Mucosa of stomach (tissue), 1 donor: ENCODE results near the gene GPATCH3.

Source experiments
- H3K27me3 ChIP-seq: one replicate; pipeline ENCODE4 v1.7.0; 2013; ENCODE audit warnings: mild to moderate bottlenecking, low read length; ENCODE audit not compliant: control insufficient read depth, insufficient read depth
- H3K36me3 ChIP-seq: one replicate; pipeline ENCODE4 v1.7.0; 2013; ENCODE audit warnings: low read length; ENCODE audit not compliant: control insufficient read depth, insufficient read depth
- H3K4me1 ChIP-seq: one replicate; pipeline ENCODE4 v1.7.0; 2013; ENCODE audit warnings: mild to moderate bottlenecking, low read length; ENCODE audit not compliant: control insufficient read depth, insufficient read depth
- H3K4me3 ChIP-seq: one replicate; pipeline ENCODE4 v1.7.0; 2013; ENCODE audit warnings: low read length
- H3K9ac ChIP-seq: one replicate; pipeline ENCODE4 v1.7.0; 2013; ENCODE audit warnings: mild to moderate bottlenecking, low read length, moderate library complexity
- H3K9me3 ChIP-seq: one replicate; pipeline ENCODE4 v1.7.0; 2013; ENCODE audit warnings: mild to moderate bottlenecking, low read length, moderate library complexity; ENCODE audit not compliant: control insufficient read depth
- donor health status: Pancreatic carcinoma.

The GPATCH3 gene

GRCh38 chr1:26861286-26861701, 39.0 kb downstream of the GPATCH3 start:
- peaks cover 17% of the 10 kb centered on the region for H3K4me1 ChIP-seq
- no peak overlapping the region for H3K4me3 ChIP-seq
- no peaks in the 10 kb centered on the region for H3K9me3 ChIP-seq
- no peaks in the 10 kb centered on the region for H3K36me3 ChIP-seq
- H3K27me3 ChIP-seq, result no peaks in the 10 kb centered on the region
- no peak overlapping the region for H3K9ac ChIP-seq

GRCh38 chr1:26858891-26859640, 41.2 kb downstream of the GPATCH3 start:
- no peak overlapping the region for H3K9ac ChIP-seq
- no peaks in the 10 kb centered on the region for H3K36me3 ChIP-seq
- peaks cover 32% of the 10 kb centered on the region for H3K4me1 ChIP-seq
- no peak overlapping the region for H3K4me3 ChIP-seq
- H3K27me3 ChIP-seq, result no peaks in the 10 kb centered on the region
- H3K9me3 ChIP-seq, result no peaks in the 10 kb centered on the region

DNA sequence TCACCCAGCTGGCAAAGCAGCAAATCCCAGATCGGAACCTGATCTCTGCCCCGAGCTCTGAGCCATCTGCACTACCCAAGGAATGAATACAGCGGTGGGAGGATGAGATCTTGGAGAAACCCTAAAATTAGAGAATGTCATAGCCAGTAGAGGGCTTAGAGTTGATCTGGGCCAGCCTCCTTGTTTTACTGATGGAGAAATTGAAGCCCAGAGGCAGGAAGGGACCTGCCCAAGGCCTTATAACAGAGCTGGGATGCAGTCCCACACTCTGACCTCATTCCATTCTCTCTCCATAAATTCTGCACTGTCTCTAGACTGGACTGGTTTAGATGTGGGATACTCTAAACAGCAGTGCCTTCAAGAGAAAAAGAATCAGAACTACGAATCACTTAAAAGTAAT, 42.1 kb downstream of the GPATCH3 start:
- Histone ChIP-seq H3K9ac (no peak overlapping the region), H3K4me1 (peaks cover 37% of the 10 kb centered on the region), H3K36me3 (no peaks in the 10 kb centered on the region), H3K4me3 (no peak overlapping the region), H3K9me3 (no peaks in the 10 kb centered on the region), H3K27me3 (no peaks in the 10 kb centered on the region)

GRCh38 chr1:26857473-26858060, 42.7 kb downstream of the GPATCH3 start:
- H3K36me3 ChIP-seq, result no peaks in the 10 kb centered on the region
- no peak overlapping the region for H3K9ac ChIP-seq
- no peak overlapping the region for H3K4me3 ChIP-seq
- peaks cover 37% of the 10 kb centered on the region for H3K4me1 ChIP-seq
- H3K9me3 ChIP-seq, result no peaks in the 10 kb centered on the region
- no peaks in the 10 kb centered on the region for H3K27me3 ChIP-seq

DNA sequence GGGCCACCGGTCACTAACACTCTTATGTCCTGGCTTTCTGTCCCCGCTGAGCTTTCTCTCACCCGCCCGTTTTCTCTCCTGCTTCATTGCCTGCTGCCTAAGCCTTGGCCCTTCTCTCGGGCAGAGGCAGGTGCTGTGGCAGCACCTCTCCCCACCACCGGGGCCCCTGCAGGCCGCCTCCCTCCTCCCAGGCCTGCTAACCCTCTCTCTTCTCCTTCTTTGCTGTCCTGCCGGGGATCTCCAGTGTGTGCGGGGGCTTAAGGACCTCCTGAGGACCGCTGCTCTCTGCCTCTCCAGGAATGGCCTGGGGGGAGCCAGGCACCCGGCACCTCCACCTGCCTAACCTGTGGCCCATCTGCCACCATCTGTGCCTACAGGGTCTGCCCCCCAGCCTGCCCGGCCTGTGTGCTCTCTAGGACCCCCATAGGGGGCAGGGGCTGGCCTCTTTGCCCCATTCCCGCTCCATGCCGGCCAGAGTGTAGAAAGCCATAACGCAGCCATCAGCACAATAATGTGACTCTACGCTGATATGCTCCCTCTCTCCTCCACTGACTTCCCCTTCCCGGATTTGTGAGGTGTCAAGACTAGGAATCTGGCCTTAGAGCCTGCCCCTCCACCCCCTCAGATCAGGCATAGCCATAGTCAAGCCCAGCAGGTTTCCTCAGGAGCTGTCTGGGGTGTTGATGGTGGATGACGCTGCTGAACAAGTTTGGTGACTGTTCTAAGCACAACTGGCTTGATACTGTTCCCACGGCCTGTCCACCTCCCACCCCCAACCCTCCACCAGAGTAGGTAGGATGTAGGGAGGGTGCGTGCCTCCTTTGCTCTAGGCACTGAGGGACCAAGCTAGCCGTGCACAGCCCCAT, 43.4 kb downstream of the GPATCH3 start:
- no peaks in the 10 kb centered on the region for H3K36me3 ChIP-seq
- no peaks in the 10 kb centered on the region for H3K27me3 ChIP-seq
- no peaks in the 10 kb centered on the region for H3K9me3 ChIP-seq
- H3K4me3 ChIP-seq, result no peak overlapping the region
- H3K9ac ChIP-seq, result no peak overlapping the region
- peaks cover 29% of the 10 kb centered on the region for H3K4me1 ChIP-seq

DNA sequence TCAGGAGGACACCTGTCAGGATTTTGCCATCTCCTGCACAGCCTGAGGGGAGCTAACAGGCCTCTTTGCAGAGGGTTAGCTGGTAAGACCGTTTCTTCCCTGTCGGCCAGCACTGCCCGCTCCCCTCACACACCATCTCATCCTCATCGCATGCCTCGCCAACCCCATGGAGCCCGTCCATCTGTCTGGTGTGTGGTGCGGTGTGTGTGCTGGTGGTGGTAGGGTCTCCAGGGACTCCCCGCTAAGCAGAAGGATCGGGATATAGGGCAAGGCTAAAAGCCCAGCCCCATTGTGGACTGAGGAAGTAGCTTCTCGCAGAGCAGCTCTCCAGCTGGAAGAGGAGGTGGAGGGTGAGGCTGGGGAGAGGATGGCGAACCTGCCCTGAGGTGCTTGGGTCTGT, 44.1 kb downstream of the GPATCH3 start:
- Histone ChIP-seq H3K27me3 (no peaks in the 10 kb centered on the region), H3K4me1 (peaks cover 23% of the 10 kb centered on the region), H3K36me3 (no peaks in the 10 kb centered on the region), H3K9ac (no peak overlapping the region), H3K4me3 (no peak overlapping the region), H3K9me3 (no peaks in the 10 kb centered on the region)

DNA sequence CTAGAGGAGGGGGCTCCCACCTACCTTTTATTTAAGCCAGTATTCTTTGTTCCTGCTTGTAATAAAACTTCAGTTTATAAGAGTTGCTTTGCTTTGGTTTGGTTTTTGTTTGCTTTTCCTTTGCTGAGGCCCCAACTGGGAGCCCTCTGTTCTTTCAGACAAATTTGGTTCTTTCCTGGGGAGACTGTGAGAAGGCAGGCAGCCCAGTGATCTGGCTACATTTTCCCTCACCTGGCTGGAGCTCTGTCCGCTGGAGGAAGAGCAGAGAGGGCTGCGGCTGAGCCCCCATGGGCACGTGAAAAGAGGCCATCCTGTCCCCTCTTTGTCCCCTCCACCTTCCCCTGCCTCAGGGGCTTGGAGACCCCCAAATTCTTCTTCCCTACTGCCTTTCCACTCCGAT, 44.6 kb downstream of the GPATCH3 start:
- H3K4me1 ChIP-seq, result peaks cover 21% of the 10 kb centered on the region

GRCh38 chr1:26854906-26855305, 45.4 kb downstream of the GPATCH3 start:
- H3K27me3 ChIP-seq, result no peaks in the 10 kb centered on the region
- no peaks in the 10 kb centered on the region for H3K9me3 ChIP-seq
- no peak overlapping the region for H3K9ac ChIP-seq
- H3K36me3 ChIP-seq, result no peaks in the 10 kb centered on the region
- H3K4me3 ChIP-seq, result no peak overlapping the region
- H3K4me1 ChIP-seq, result peaks cover 29% of the 10 kb centered on the region

More for the DNA sequence above, 44.6 kb downstream of the GPATCH3 start:
- Histone ChIP-seq H3K27me3 (no peaks in the 10 kb centered on the region), H3K9me3 (no peaks in the 10 kb centered on the region), H3K4me3 (no peak overlapping the region), H3K9ac (no peak overlapping the region), H3K36me3 (no peaks in the 10 kb centered on the region)

DNA sequence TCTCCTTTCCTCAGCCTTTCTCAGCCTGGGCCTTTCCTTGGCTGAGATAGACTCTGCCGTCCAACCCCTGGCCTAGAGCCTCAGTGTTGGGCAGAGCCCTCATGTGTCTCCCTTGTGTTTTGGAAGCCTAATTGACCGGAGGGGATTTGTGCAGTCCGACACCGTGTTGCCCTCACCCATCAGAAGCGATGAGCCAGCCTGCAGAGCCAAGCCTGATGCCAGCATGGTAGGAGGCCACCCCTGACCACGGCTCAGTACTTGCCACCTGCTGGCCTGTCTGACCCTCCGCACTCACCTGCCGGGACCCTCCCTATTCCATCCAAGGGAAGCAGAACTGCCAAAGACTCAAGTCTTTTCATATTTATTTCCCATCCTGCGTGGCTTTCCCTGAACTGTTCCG, 46.7 kb downstream of the GPATCH3 start:
- no peak overlapping the region for H3K9ac ChIP-seq
- H3K36me3 ChIP-seq, result no peaks in the 10 kb centered on the region
- H3K9me3 ChIP-seq, result no peaks in the 10 kb centered on the region
- H3K4me3 ChIP-seq, result no peak overlapping the region
- H3K27me3 ChIP-seq, result no peaks in the 10 kb centered on the region
- peaks cover 41% of the 10 kb centered on the region for H3K4me1 ChIP-seq

DNA sequence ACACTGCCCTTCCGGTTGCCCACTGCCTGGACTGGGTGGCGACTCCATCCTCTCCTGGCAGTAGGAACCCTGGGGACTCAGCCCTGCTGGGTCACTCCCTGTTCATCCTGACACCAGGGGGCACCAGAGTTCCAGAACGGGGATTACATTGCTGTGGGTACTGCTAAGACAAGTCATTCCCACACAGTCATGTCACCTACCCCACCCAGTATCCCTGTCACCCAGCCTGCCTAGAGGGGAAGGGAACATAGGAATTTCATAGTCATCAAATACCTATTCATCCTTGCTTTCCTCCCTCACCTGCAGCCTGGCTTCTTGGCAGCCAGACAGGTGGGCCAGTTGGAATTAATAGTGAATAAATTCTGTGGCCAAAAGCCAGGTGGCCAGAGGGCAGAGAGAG, 47.1 kb downstream of the GPATCH3 start:
- peaks cover 45% of the 10 kb centered on the region for H3K4me1 ChIP-seq
- no peaks in the 10 kb centered on the region for H3K27me3 ChIP-seq
- H3K36me3 ChIP-seq, result no peaks in the 10 kb centered on the region
- no peaks in the 10 kb centered on the region for H3K9me3 ChIP-seq
- no peak overlapping the region for H3K9ac ChIP-seq
- no peak overlapping the region for H3K4me3 ChIP-seq

GRCh38 chr1:26852701-26853100, 47.6 kb downstream of the GPATCH3 start:
- no peaks in the 10 kb centered on the region for H3K9me3 ChIP-seq
- H3K4me1 ChIP-seq, result peaks cover 50% of the 10 kb centered on the region
- H3K4me3 ChIP-seq, result no peak overlapping the region
- no peak overlapping the region for H3K9ac ChIP-seq
- H3K36me3 ChIP-seq, result no peaks in the 10 kb centered on the region
- no peaks in the 10 kb centered on the region for H3K27me3 ChIP-seq

GRCh38 chr1:26851106-26851684, 49.1 kb downstream of the GPATCH3 start:
- H3K9me3 ChIP-seq, result no peaks in the 10 kb centered on the region
- no peak overlapping the region for H3K9ac ChIP-seq
- H3K4me1 ChIP-seq, result peaks cover 56% of the 10 kb centered on the region
- no peaks in the 10 kb centered on the region for H3K27me3 ChIP-seq
- no peaks in the 10 kb centered on the region for H3K36me3 ChIP-seq
- no peak overlapping the region for H3K4me3 ChIP-seq
